Lower leg skin (tissue), 4 donors: ENCODE results near the gene LRP1B. TPM values are rescaled to one million over a fixed set of nuclear protein-coding genes. Genes with fewer than 3 reads are reported as not detected.

Experiments used
- DNase-seq, 2 donors: peaks; one replicate each; pipeline ENCODE4 v3.0.0-alpha.2; 2019; ENCODE audit warnings: low spot score in 2 of 2
- H3K4me3 ChIP-seq: fragments of 200-600 bp; sonication (generic); 2 replicates; pipeline ENCODE4 v1.5.1; 2017; ENCODE audit warnings: mild to moderate bottlenecking, low read depth; ENCODE audit not compliant: poor library complexity, severe bottlenecking
- POLR2A ChIP-seq, 2 donors: fragments of 450-650 bp; IDR thresholded peaks; one replicate each; pipeline ENCODE4 v1.6.1; 2016 to 2017; ENCODE audit warnings: antibody characterized with exemption in 2 of 2, mild to moderate bottlenecking in 1 of 2, moderate library complexity in 1 of 2
- WGBS, 2 donors: methylation state at CpG; one replicate each; pipeline ENCODE4 v1.1.5; 2018; 5-methylcytosine and 5-hydroxymethylcytosine counted together
- intact Hi-C: fragments of 100-400 bp; cut with DNase I; formaldehyde crosslinking; loops from one replicate; pipeline ENCODE4 v1.15.0; 2023; ENCODE audit warnings: low total_unique reads
- total RNA-seq, 4 donors: library from RNA; depleted of rRNA; stranded (reverse); fragments of >200 nt; gene quantifications; one replicate each; pipeline ENCODE4 v1.1.0, GENCODE V29; 2016
- TF ChIP-seq, protein P1 (sequence below), 3 donors: fragments of 450-650 bp; IDR thresholded peaks; one replicate each; pipeline ENCODE4 v1.5.1; 2016; ENCODE audit warnings: antibody characterized with exemption in 3 of 3, mild to moderate bottlenecking in 3 of 3, moderate library complexity in 2 of 3

The LRP1B gene
- total RNA-seq, 4 donors from 2014 or later, result 0.80 to 1.6 (median 1.0) TPM

DNA sequence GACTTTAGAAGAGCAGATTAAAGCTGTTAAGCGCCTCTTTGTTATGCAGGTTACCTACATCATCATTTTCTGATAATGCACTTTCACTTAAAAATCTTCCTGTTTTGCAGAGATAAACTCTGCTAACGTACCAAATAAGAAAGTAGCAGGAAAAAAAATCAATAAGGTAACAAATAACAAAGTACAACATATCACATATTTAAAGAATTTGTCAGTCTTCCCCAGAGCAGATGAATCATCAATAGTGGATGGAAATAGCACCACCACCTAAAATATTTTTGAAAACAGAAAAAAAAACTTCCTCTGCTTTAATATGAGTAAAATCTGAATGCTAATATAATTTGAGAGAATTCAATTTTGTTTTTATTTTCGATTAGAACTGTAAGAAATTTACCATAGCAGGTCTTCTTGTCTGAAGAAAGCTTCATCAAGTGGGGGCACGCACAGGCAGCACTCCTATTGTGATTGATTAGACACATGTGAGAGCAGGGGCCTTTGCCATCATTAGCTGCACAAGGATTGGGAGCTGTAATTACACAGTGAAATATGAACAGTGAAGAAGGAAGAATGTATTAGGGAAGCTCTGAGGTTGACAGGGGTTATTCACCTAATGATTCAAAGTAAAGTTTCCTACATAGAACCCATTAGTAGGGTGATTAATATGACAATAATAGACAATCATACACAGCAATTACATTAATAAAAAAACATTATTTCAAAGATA lies 1279.4 kb downstream of the LRP1B start:
- intact Hi-C loops, result no loop called here
- DNase-seq, result no peak
- TF ChIP-seq POLR2A (IDR thresholded peaks at IDR 0.05), result no peak
- 62 to 68% methylated on average over 4 of the region's 4 CpGs for WGBS, 2 donors
- no peak overlapping the region for H3K4me3 ChIP-seq

DNA sequence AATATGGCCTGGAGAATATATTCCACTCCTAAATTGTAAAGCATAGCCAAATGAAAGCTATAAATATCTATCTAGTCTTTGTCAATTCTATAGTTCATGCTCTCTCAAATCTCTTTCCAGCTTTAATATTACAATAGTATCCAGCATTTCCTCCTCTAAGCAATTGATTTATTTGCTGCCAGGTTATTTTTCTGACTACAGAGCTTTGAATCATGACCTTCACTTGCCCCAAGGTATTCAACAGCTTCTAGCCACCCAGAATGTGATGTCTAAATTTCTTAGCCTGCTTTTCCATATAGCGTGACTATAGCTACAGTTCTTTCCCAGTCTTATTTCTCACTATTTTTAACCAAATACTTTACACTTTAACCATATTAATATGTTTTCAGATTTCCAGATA lies 1287.6 kb downstream of the LRP1B start:
- H3K4me3 ChIP-seq, result no peak overlapping the region
- intact Hi-C loops, result no loop called here
- 77 to 84% methylated on average over 1 of the region's 1 CpG for WGBS, 2 donors
- DNase-seq, result no peak
- TF ChIP-seq, protein P1, sequence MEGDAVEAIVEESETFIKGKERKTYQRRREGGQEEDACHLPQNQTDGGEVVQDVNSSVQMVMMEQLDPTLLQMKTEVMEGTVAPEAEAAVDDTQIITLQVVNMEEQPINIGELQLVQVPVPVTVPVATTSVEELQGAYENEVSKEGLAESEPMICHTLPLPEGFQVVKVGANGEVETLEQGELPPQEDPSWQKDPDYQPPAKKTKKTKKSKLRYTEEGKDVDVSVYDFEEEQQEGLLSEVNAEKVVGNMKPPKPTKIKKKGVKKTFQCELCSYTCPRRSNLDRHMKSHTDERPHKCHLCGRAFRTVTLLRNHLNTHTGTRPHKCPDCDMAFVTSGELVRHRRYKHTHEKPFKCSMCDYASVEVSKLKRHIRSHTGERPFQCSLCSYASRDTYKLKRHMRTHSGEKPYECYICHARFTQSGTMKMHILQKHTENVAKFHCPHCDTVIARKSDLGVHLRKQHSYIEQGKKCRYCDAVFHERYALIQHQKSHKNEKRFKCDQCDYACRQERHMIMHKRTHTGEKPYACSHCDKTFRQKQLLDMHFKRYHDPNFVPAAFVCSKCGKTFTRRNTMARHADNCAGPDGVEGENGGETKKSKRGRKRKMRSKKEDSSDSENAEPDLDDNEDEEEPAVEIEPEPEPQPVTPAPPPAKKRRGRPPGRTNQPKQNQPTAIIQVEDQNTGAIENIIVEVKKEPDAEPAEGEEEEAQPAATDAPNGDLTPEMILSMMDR (IDR thresholded peaks at IDR 0.05), result no peak
- no peak for TF ChIP-seq POLR2A (IDR thresholded peaks at IDR 0.05)

DNA sequence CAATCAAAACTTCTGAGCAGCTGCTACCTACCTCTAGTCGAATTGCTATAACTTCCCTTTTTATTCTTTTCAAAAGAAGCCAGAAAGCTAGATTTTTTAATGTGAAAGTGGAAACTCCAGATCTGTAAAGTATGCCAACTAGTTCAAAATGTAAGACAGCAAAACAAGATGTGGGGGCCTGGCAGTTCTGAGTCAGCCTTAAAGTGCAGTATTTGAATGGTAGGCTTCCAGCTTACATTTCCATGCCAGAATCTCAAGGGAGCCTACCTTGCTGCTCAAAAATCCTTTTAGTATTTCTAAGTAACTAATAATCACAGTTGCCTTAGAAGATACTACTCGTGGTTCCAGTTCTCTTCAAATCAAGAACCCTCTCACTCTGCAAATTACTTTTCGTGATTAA lies 1288.7 kb downstream of the LRP1B start:
- intact Hi-C loops, result no loop called here
- no peak for DNase-seq
- H3K4me3 ChIP-seq, result no peak overlapping the region
- WGBS, 2 donors, result 71 to 76% methylated on average over 3 of the region's 3 CpGs
- no peak for TF ChIP-seq POLR2A (IDR thresholded peaks at IDR 0.05)
- TF ChIP-seq, protein P1 (IDR thresholded peaks at IDR 0.05), result no peak

DNA sequence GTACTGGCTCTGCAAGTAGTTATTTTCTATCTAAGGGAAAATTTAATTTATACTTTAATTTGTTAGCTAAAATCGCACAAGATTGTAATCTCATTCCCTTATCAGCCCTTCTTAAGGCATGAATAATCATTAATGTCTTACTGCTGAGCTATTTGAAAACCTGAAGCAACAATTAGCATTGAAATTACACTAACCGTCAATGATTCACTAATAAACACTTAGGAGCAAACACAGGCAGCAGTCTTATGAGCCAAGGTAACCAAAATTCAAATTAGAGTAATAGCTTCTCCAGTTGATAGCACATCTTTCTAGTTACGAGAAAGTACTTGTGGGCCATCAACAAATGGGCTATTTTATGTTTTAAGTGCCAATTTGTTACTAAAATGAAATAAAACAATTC lies 1289.7 kb downstream of the LRP1B start:
- DNase-seq, result no peak
- WGBS, 2 donors, result 53 to 55% methylated on average over 3 of the region's 3 CpGs
- TF ChIP-seq, protein P1 (IDR thresholded peaks at IDR 0.05), result no peak
- TF ChIP-seq POLR2A (IDR thresholded peaks at IDR 0.05), result no peak
- H3K4me3 ChIP-seq, result no peak overlapping the region
- intact Hi-C loops, result no loop called here

DNA sequence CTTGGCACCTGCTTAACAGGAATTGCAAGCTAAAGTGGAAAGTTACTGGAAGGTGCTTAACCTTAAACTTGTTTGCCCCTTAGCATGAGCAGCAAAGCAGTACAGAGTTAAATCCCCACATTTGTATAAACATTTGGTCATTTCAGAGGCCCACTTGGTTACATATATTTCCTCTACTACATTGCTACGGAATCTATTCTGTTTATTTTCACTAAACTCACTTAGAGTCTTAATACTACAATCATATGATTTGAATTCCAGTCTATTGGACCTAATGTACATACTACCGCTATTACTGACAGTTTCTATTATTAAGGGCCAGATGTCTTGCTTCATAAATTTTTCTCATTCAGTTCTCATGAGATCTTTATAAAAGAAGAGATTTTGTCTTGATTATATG lies 1294.0 kb downstream of the LRP1B start:
- no peak for DNase-seq
- intact Hi-C loops, result no loop called here
- H3K4me3 ChIP-seq, result no peak overlapping the region
- WGBS, 2 donors, result 82 to 86% methylated on average over 2 of the region's 2 CpGs
- no peak for TF ChIP-seq POLR2A (IDR thresholded peaks at IDR 0.05)
- TF ChIP-seq, protein P1 (IDR thresholded peaks at IDR 0.05), result no peak

DNA sequence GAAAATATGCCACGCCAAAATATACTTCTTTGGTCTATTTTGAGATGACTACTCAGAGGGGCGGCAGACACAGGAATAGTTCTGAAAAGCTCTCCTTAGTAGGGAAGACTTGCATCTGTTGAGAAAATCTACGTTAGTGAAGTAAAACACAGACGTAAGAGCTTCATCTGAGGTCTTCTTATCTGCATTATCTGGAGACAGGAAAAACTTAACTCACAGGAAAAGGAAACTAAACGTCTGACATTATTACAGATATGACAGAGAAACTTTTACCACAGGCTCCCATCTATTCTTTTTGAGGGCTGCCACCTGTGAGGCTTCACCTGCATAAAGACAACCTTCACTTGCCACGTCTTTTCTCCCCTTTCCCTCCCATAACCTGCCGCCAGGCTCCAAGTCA lies 1295.7 kb downstream of the LRP1B start:
- TF ChIP-seq, protein P1 (IDR thresholded peaks at IDR 0.05), result no peak
- TF ChIP-seq POLR2A (IDR thresholded peaks at IDR 0.05), result no peak
- no peak overlapping the region for H3K4me3 ChIP-seq
- intact Hi-C loops, result no loop called here
- no peak for DNase-seq
- WGBS, 2 donors, result 68 to 71% methylated on average over 7 of the region's 7 CpGs
